HG02759 (cell line): ENCODE results near the gene MYRIP.
"Not testable (repeated sequence)": the region's sequence is repeated elsewhere in the genome, so short reads cannot be mapped to it uniquely, and the experiment has no call there.

Experiments used
- ATAC-seq: cut with Tn5 transposase; IDR thresholded peaks from one replicate; pipeline ENCODE4 v1.9.1; 2021; ENCODE audit warnings: mild to moderate bottlenecking, moderate library complexity; ENCODE audit not compliant: unreplicated experiment

The MYRIP gene

GRCh38 chr3:40258555-40258954 lies 449.1 kb downstream of the MYRIP start:
- ATAC-seq = no peak

DNA sequence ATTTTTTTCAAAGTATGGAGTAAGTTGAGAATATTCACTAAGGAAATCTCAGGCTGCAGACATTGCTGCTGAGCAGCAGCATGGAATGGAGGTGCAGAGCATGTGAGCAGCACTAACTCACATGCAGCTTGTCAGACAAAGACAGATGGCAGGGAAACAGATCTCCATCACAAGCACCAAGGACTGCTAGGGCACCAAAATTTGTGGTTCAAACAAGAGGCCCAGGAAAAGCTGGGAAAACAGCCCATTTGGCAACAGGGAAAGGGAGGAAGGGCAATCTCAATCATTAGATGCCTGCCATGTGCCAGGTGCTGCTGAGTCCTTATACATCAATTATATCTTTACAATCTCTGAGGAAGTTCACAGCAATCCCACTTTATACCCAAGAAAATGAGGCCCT lies 452.9 kb downstream of the MYRIP start:
- no peak for ATAC-seq

DNA sequence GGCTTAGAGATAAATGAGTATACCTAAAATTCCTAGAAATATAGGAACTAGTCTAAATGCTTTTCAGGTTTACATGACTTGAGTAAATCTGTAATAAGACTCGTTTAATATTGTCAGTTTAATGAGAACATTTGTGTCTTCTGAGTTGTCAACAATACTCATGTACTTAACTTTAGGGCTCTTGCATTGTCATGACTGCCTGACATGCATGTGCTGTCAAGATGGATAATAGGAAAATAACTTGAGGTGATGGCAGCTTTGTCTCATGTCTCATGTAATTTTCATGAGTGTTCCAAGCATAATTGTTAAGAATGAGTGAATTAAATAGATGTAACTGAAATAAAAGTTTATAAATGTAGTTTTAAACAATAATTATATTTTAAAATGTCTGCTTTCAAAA lies 455.0 kb downstream of the MYRIP start:
- ATAC-seq = no peak

- ATAC-seq = no peak
Measured at GRCh38 chr3:40265181-40265580, 455.8 kb downstream of the MYRIP start.

GRCh38 chr3:40267937-40268724 lies 458.7 kb downstream of the MYRIP start:
- no peak for ATAC-seq

- ATAC-seq = no peak
Measured at GRCh38 chr3:40268802-40269524, 459.6 kb downstream of the MYRIP start.

- no peak for ATAC-seq
Measured at GRCh38 chr3:40278791-40279190, 469.4 kb downstream of the MYRIP start.

DNA sequence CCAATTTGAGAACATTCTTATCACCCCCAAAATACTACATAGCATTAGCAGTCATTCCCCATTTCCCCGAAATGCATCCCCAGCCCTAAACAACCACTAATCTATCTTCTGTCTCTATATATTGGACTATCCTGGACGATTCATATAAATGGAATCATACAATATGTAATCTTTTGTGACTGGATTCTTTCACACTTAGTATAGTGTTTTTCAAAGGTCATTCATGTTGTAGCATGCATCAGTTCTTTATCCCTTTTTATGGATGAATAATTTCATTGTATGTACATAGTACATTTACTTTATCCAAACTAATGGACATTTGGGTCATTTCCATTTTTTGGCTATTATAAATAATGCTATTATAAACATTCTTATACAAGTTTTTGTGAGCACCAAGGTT lies 472.6 kb downstream of the MYRIP start:
- ATAC-seq = no peak

GRCh38 chr3:40283057-40283456 lies 473.6 kb downstream of the MYRIP start:
- not testable (repeated sequence) for ATAC-seq

DNA sequence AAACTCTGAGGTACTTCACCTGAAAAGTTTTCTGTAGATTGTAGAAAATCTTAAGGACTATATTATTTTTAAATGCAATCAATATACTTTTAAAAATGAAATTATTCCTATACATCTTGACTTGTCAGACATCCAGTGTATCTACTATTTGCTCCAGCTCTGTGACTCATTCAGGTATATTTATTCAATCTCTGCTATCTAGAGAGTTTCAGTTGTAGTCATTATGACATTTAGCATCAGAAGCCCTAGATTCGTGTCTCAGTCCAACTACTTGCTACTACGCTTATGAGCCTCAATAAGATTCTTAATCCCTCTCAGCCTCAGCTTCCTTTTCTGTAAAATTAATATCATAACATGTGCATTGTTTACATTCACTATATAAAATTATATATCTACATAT lies 477.8 kb downstream of the MYRIP start:
- no peak for ATAC-seq

GRCh38 chr3:40290396-40290795 lies 481.0 kb downstream of the MYRIP start:
- no peak for ATAC-seq

DNA sequence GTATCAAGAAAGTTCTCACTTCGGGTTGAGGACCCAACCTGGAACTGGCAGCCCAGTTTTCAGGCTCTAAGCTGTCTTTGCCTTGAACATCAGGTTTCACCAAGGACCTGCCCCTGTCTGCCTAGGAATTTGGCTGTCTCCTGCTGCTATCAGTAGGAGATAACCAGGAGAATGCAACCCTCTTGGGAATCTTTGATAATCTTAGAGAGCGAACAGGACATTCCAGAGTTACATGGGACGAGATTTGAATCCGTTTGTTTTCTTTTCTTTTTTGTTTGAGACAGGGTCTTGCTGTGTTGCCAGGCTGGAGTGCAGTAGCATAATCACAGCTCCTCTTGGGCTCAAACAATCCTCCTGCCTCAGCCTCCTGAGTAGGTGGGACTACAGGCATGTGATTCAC lies 482.1 kb downstream of the MYRIP start:
- ATAC-seq = no peak

- no peak for ATAC-seq
Measured at GRCh38 chr3:40292637-40293349, 483.4 kb downstream of the MYRIP start.

GRCh38 chr3:40294434-40294833 lies 485.0 kb downstream of the MYRIP start:
- no peak for ATAC-seq

GRCh38 chr3:40298075-40298474 lies 488.7 kb downstream of the MYRIP start:
- no peak for ATAC-seq

DNA sequence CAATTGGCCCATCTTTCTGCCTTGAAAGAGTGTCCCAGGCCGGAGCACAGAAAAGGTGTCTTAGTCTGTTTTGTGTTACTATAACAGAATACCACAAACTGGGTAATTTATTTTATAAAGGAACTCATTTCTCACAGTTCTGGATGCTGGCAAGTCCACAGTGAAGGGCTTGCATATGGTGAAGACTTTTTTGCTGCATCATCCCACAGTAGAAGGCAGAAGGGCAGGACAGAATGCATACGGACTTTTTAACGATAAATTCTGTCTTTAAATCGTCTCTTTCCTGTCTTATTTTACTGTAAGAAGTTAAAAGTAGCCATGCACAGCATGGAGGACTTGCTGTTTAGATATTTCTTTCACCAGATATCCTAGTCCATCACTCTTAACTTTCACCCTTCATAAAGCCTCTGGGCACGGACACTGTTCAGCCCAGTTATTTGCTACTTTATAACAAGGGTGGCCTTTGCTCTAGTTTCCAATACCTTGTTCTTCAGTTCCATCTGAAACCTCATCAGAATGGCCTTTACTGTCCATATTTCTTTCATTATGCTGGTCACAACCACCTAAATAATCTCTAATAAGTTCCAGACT lies 489.8 kb downstream of the MYRIP start:
- no peak for ATAC-seq

DNA sequence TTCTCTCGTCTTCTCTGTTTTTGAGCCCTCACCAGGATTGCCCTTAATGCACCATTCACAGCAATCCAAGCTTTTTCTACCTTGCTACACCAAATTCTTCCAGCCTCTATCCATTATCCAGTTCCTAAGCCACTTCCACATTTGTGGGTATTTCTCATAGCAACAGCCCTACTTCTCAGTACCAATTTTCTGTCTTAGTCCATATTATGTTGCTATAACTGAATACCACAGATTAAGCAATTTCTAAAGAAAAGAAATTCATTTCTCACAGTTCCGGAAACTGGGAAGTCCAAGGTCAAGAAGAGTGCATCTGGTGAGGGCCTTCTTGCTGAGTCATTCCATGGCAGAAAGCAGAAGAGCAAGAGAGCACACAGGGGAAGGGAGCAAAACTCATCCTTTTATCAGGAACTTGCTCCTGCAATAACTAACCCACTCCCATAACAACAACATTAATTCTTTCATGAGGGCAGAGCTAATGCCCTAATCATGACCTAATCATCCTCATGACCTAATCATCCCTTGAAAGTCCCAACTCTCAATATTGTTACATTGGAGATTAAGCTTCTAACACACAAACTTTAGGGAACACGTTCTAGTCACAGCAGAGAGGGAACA lies 490.4 kb downstream of the MYRIP start:
- no peak for ATAC-seq

- ATAC-seq = no peak
Measured at GRCh38 chr3:40302784-40303183, 493.4 kb downstream of the MYRIP start.

GRCh38 chr3:40304352-40304751 lies 494.9 kb downstream of the MYRIP start:
- no peak for ATAC-seq

DNA sequence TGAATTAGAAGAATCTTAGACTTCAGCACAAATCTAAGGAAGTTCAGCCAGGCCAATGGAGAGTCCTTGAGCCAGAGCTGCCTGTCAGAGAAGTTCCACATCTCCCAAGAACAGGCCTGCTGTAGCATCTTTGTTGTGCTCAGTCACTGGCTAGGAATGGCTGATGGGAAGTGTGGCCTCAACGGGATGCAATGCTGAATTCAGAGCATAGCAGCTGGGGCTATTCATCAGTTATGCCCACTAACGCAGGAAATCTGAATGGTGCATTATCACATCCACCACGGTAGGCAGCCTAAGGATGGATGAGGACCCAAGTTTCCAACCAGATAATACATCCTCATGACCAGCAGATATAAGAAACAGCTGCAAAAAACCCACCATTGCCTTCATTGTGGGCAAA lies 496.9 kb downstream of the MYRIP start:
- no peak for ATAC-seq

- ATAC-seq = no peak
Measured at GRCh38 chr3:40307176-40307575, 497.8 kb downstream of the MYRIP start.
